Measurements from ENCODE around the gene PPARA. TPM values are rescaled to one million over a fixed set of nuclear protein-coding genes. Genes with fewer than 3 reads are reported as not detected.

Gene PPARA
- total and polyA plus RNA-seq, 12 donors = 15.5 to 89.5 (median 79.9) TPM

GRCh38 chr22:46239261-46240048 is 89.1 kb downstream of the PPARA start:
- DNase-seq (no peak), ATAC-seq (no peak)
- peaks cover 0 to 73% (median 17%) of the 10 kb centered on the region in 9 donors for H3K36me3 ChIP-seq
- peak overlapping the region in 7 of 10 donors; percentile 52 to 84 (median 79) for H3K27ac ChIP-seq
- TF ChIP-seq CTCF (IDR thresholded peaks at IDR 0.05) = no peak
- no peaks in the 10 kb centered on the region for H3K27me3 ChIP-seq
- WGBS, 2 donors = 89% methylated on average over 20 of the region's 20 CpGs
- peaks cover 5 to 74% (median 32%) of the 10 kb centered on the region in 9 donors for H3K4me1 ChIP-seq
- H3K9me3 ChIP-seq = no peaks in the 10 kb centered on the region
- H3K4me3 ChIP-seq = no peak overlapping the region
- intact Hi-C loops (cut with DNase I) = loop anchor here in 4 of 10 donors (5.0 to 10.0 kb wide), 4 partner anchors 42 to 245 kb away; partner anchors contain the start of gene PPARA (in 2 of the 4)

GRCh38 chr22:46240073-46240472 is 89.7 kb downstream of the PPARA start:
- 92 to 95% methylated on average over 2 of the region's 2 CpGs for WGBS, 2 donors
- Histone ChIP-seq H3K27ac (peak overlapping the region in 5 of 10 donors; percentile 64 to 84 (median 80)), H3K27me3 (no peaks in the 10 kb centered on the region), H3K4me1 (peaks cover 6 to 77% (median 38%) of the 10 kb centered on the region in 9 donors), H3K4me3 (no peak overlapping the region), H3K36me3 (peaks cover 0 to 71% (median 16%) of the 10 kb centered on the region in 9 donors), H3K9me3 (no peaks in the 10 kb centered on the region)
- intact Hi-C loops (cut with DNase I) = loop anchor here in 4 of 10 donors (10.0 kb wide), 3 partner anchors 85 to 245 kb away; partner anchors contain the start of gene PPARA (in 2 of the 4)
- DNase-seq = no peak
- ATAC-seq = no peak
- TF ChIP-seq CTCF (IDR thresholded peaks at IDR 0.05) = no peak

GRCh38 chr22:46240506-46240905 is 90.2 kb downstream of the PPARA start:
- intact Hi-C loops (cut with DNase I) = loop anchor here in 4 of 10 donors (10.0 kb wide), 3 partner anchors 86 to 246 kb away; partner anchors contain the start of gene PPARA (in 2 of the 4)
- no peak for ATAC-seq
- Histone ChIP-seq H3K9me3 (no peaks in the 10 kb centered on the region), H3K27ac (peak overlapping the region in 8 of 10 donors; percentile 25 to 84 (median 72)), H3K4me3 (no peak overlapping the region), H3K27me3 (no peaks in the 10 kb centered on the region), H3K4me1 (peaks cover 11 to 81% (median 42%) of the 10 kb centered on the region in 9 donors), H3K36me3 (peaks cover 0 to 66% (median 12%) of the 10 kb centered on the region in 9 donors)
- DNase-seq = no peak
- TF ChIP-seq CTCF (IDR thresholded peaks at IDR 0.05) = no peak
- 69 to 70% methylated on average over 6 of the region's 6 CpGs for WGBS, 2 donors

- TF ChIP-seq CTCF (IDR thresholded peaks at IDR 0.05) = no peak
- Histone ChIP-seq H3K9me3 (no peaks in the 10 kb centered on the region), H3K36me3 (peaks cover 0 to 62% (median 8%) of the 10 kb centered on the region in 9 donors), H3K4me3 (no peak overlapping the region), H3K27ac (peak overlapping the region in 8 of 10 donors; percentile 25 to 84 (median 72)), H3K27me3 (no peaks in the 10 kb centered on the region), H3K4me1 (peaks cover 15 to 85% (median 46%) of the 10 kb centered on the region in 9 donors)
- intact Hi-C loops (cut with DNase I) = loop anchor here in 4 of 10 donors (10.0 kb wide), 3 partner anchors 86 to 246 kb away; partner anchors contain the start of gene PPARA (in 2 of the 4)
- DNase-seq = no peak
- ATAC-seq = no peak
- 66 to 82% methylated on average over 7 of the region's 7 CpGs for WGBS, 2 donors
These were observed 90.6 kb downstream of the PPARA start for GRCh38 chr22:46240907-46241306.

Data from heart right ventricle (tissue), 16 donors.